H1 (cell line): ENCODE results near the gene CFAP20. TPM values are rescaled to one million over a fixed set of nuclear protein-coding genes. Genes with fewer than 3 reads are reported as not detected.
A peak's percentile ranks its signal among the peaks of the same experiment; 100 is the strongest.

Experiments used
- CTCF ChIA-PET: fragments of 300-600 bp; sonication (Branson Sonifier 250); formaldehyde crosslinking; loops from one replicate; lab custom pipeline; 2021; ENCODE audit not compliant: partially characterized antibody; lab: Charles Lee
- POLR2A ChIA-PET: fragments of 300-600 bp; sonication (Branson Sonifier 250); formaldehyde crosslinking; loops from one replicate; lab custom pipeline; 2021; ENCODE audit warnings: inconsistent platforms; ENCODE audit not compliant: partially characterized antibody; lab: Charles Lee
- DNase-seq, 2 experiments: peaks; one replicate each; pipeline versions ENCODE4 v3.0.0 to v3.0.0-alpha.2; 2010 to 2022; ENCODE audit warnings: low spot score in 2 of 2, low read depth in 1 of 2, mixed read lengths in 1 of 2
- FAIRE-seq: peaks from 2 replicates; lab custom pipeline; 2011; peaks lifted over from hg19 to GRCh38; lab: Jason Lieb, UNC
- H2AFZ ChIP-seq: 2 replicates; pipeline ENCODE4 v1.8.1; 2012; ENCODE audit warnings: low read length, inconsistent platforms
- H2AK5ac ChIP-seq: 2 replicates; pipeline ENCODE4 v1.6.1; 2013; ENCODE audit warnings: low read depth, low read length
- H2BK120ac ChIP-seq: replicated peaks from 2 replicates; pipeline ENCODE3; 2013; ENCODE audit warnings: low read depth, low read length, inconsistent platforms
- H2BK12ac ChIP-seq: 2 replicates; pipeline ENCODE4 v1.6.1; 2013; ENCODE audit warnings: low read depth, low read length
- H2BK15ac ChIP-seq: 2 replicates; pipeline ENCODE4 v1.6.1; 2013; ENCODE audit warnings: low read length
- H2BK20ac ChIP-seq: 2 replicates; pipeline ENCODE4 v1.6.1; 2013; ENCODE audit warnings: low read length
- H2BK5ac ChIP-seq: 2 replicates; pipeline ENCODE4 v1.6.1; 2013; ENCODE audit warnings: low read depth, low read length
- H3K14ac ChIP-seq: 2 replicates; pipeline ENCODE4 v1.6.1; 2013; ENCODE audit warnings: inconsistent platforms; ENCODE audit not compliant: insufficient read length
- H3K18ac ChIP-seq: 2 replicates; pipeline ENCODE4 v1.6.1; 2013; ENCODE audit warnings: low read length; ENCODE audit errors: extremely low read depth
- H3K23ac ChIP-seq: 2 replicates; pipeline ENCODE4 v1.6.1; 2013; ENCODE audit warnings: inconsistent platforms; ENCODE audit not compliant: insufficient read length
- H3K23me2 ChIP-seq: 2 replicates; pipeline ENCODE4 v1.6.1; 2013; ENCODE audit warnings: low read depth, low read length
- H3K27ac ChIP-seq: 2 replicates; pipeline ENCODE4 v1.6.1; 2011; ENCODE audit warnings: low read depth, low read length, inconsistent platforms
- H3K27me3 ChIP-seq, 4 experiments: replicated peaks in 1 of 4; 1 replicate in 1 of 4; 2 replicates in 3 of 4; pipeline versions ENCODE4 v1.6.1 to v1.8.1; 2011 to 2013; ENCODE audit warnings: low read length in 3 of 4, mild to moderate bottlenecking in 3 of 4, inconsistent platforms in 2 of 4, mixed read lengths in 2 of 4, moderate library complexity in 1 of 4; ENCODE audit not compliant: control insufficient read depth in 3 of 4, insufficient read depth in 3 of 4; ENCODE audit errors: extremely low read depth in 1 of 4
- H3K36me3 ChIP-seq, 4 experiments: 2 replicates each; pipeline versions ENCODE4 v1.6.1 to v1.8.1; 2011 to 2013; ENCODE audit warnings: mild to moderate bottlenecking in 4 of 4, low read length in 3 of 4, moderate library complexity in 2 of 4, control low read depth in 1 of 4, inconsistent platforms in 1 of 4; ENCODE audit not compliant: insufficient read depth in 4 of 4, control insufficient read depth in 2 of 4
- H3K4ac ChIP-seq: replicated peaks from 2 replicates; pipeline ENCODE3; 2013; ENCODE audit warnings: low read length, low read depth, mixed read lengths, inconsistent platforms; ENCODE audit not compliant: insufficient read length
- H3K4me1 ChIP-seq, 4 experiments: replicated peaks in 1 of 4; 1 replicate in 1 of 4; 2 replicates in 3 of 4; pipeline versions ENCODE4 v1.6.1 to v1.8.1; 2011 to 2013; ENCODE audit warnings: low read length in 3 of 4, inconsistent platforms in 2 of 4, mixed read lengths in 1 of 4; ENCODE audit not compliant: insufficient read depth in 4 of 4, control insufficient read depth in 3 of 4
- H3K4me2 ChIP-seq, 2 experiments: 2 replicates each; pipeline versions ENCODE4 v1.6.1 to v1.8.1; 2011 to 2013; ENCODE audit warnings: low read depth in 2 of 2, low read length in 2 of 2, control low read depth in 1 of 2, inconsistent platforms in 1 of 2, mild to moderate bottlenecking in 1 of 2; ENCODE audit not compliant: insufficient read depth in 1 of 2
- H3K4me3 ChIP-seq, 4 experiments: fragments of 200-600, 300-600 bp in 1 of 4; sonication (generic), shearing (Covaris generic), sonication (Bioruptor Twin) in 1 of 4; 2 replicates each; pipeline versions ENCODE4 v1.5.1 to v1.8.1; 2011 to 2016; ENCODE audit warnings: low read length in 4 of 4, low read depth in 3 of 4, control low read depth in 2 of 4, inconsistent platforms in 2 of 4, mild to moderate bottlenecking in 2 of 4, mixed read lengths in 1 of 4, moderate library complexity in 1 of 4; ENCODE audit not compliant: insufficient read depth in 2 of 4; ENCODE audit errors: extremely low read depth in 1 of 4
- H3K56ac ChIP-seq: replicated peaks from 2 replicates; pipeline ENCODE3; 2013; ENCODE audit warnings: low read depth, mild to moderate bottlenecking, mixed read lengths, low read length, inconsistent platforms; ENCODE audit not compliant: insufficient read length
- H3K79me1 ChIP-seq: 2 replicates; pipeline ENCODE4 v1.6.1; 2013; ENCODE audit warnings: low read depth, low read length, control low read depth
- H3K79me2 ChIP-seq, 2 experiments: 2 replicates each; pipeline versions ENCODE4 v1.6.1 to v1.8.1; 2012 to 2013; ENCODE audit warnings: low read length in 2 of 2, mild to moderate bottlenecking in 2 of 2, inconsistent platforms in 1 of 2; ENCODE audit not compliant: insufficient read depth in 2 of 2, control insufficient read depth in 1 of 2
- H3K9ac ChIP-seq, 4 experiments: replicated peaks in 1 of 4; 1 replicate in 1 of 4; 2 replicates in 3 of 4; pipeline versions ENCODE4 v1.6.1 to v1.8.1; 2011 to 2013; ENCODE audit warnings: low read depth in 3 of 4, low read length in 3 of 4, control low read depth in 2 of 4, mild to moderate bottlenecking in 2 of 4, moderate library complexity in 2 of 4, inconsistent platforms in 1 of 4; ENCODE audit errors: extremely low read depth in 1 of 4
- H3K9me3 ChIP-seq, 2 experiments: 2 replicates each; pipeline versions ENCODE4 v1.6.1 to v1.8.1; 2012 to 2013; ENCODE audit warnings: mild to moderate bottlenecking in 2 of 2, moderate library complexity in 2 of 2, control low read depth in 1 of 2, inconsistent platforms in 1 of 2, low read depth in 1 of 2, low read length in 1 of 2, mixed read lengths in 1 of 2; ENCODE audit not compliant: insufficient read depth in 2 of 2
- H4K20me1 ChIP-seq, 2 experiments: replicated peaks in 1 of 2; 2 replicates each; pipeline versions ENCODE3 to v1.8.1; 2011 to 2013; ENCODE audit warnings: inconsistent platforms in 2 of 2, low read length in 2 of 2, mild to moderate bottlenecking in 1 of 2; ENCODE audit not compliant: insufficient read depth in 2 of 2, control insufficient read depth in 1 of 2
- H4K5ac ChIP-seq: 2 replicates; pipeline ENCODE4 v1.6.1; 2013; ENCODE audit warnings: low read length, low read depth, mixed read lengths, inconsistent platforms; ENCODE audit not compliant: insufficient read length
- H4K8ac ChIP-seq: 2 replicates; pipeline ENCODE4 v1.8.0; 2013; ENCODE audit warnings: mild to moderate bottlenecking, moderate library complexity, low read length, inconsistent platforms; ENCODE audit not compliant: insufficient read depth; ENCODE audit errors: extremely low read depth
- H4K91ac ChIP-seq: replicated peaks from 2 replicates; pipeline ENCODE3; 2013; ENCODE audit warnings: low read length, mixed read lengths, inconsistent platforms; ENCODE audit not compliant: insufficient read length
- EP300 ChIP-seq, 2 experiments: IDR thresholded peaks; 1 replicate in 1 of 2; 2 replicates in 1 of 2; pipeline ENCODE4 v1.6.1; 2011 to 2012; ENCODE audit warnings: low read depth in 2 of 2, low read length in 2 of 2, mild to moderate bottlenecking in 2 of 2, borderline replicate concordance in 1 of 2, inconsistent platforms in 1 of 2, moderate library complexity in 1 of 2
- WGBS, 2 experiments: shearing (Covaris generic) in 1 of 2; methylation state at CpG; one replicate each; pipeline versions ENCODE4 v1.1.6 to v1.1.7; 2013 to 2015; ENCODE audit warnings: low lambda C conversion rate in 2 of 2, mixed read lengths in 2 of 2, inconsistent platforms in 1 of 2, low coverage in 1 of 2, missing lambda C conversion rate in 1 of 2; ENCODE audit not compliant: insufficient replicate concordance in 2 of 2, insufficient coverage in 1 of 2, insufficient read length in 1 of 2; ENCODE audit errors: extremely low coverage in 1 of 2, missing lambda C conversion rate in 1 of 2; 5-methylcytosine and 5-hydroxymethylcytosine counted together
- polyA plus RNA-seq, 7 experiments: library from polyadenylated mRNA; depleted of rRNA in 3 of 7; stranded (reverse) in 5 of 7; unstranded in 2 of 7; fragments of >200 nt in 5 of 7; fragments of 200-250 nt in 2 of 7; gene quantifications; 1 replicate in 5 of 7; 2 replicates in 1 of 7; 4 replicates in 1 of 7; pipeline versions ENCODE4 v1.2.1 to v1.2.3, GENCODE V29; 2011 to 2013; ENCODE audit warnings: missing spikeins in 2 of 7, mixed read lengths in 2 of 7
- total RNA-seq: library from RNA; stranded (reverse); fragmentation: NEBNext Ultra II Directional; extraction: Animal tissue kit (Norgen Biotek cat#: 25700); gene quantifications from 2 replicates; pipeline ENCODE4 v1.2.1, GENCODE V29; 2021

Gene CFAP20
- total and polyA plus RNA-seq, 2 of the 8 experiments (the other 6 are each of a cell fraction or from before 2014, with no cell fraction given), result 45.6 to 65.4 TPM

- no peak overlapping the region for H3K9ac ChIP-seq
- H3K23ac ChIP-seq, result no peak overlapping the region
- H3K4me2 ChIP-seq, result 0 out of 4 replicates have a peak overlapping the region, but pooled peaks of 1 of the 2 experiments have one; percentile 19
- DNase-seq (no peak), FAIRE-seq (no peak)
- H3K56ac ChIP-seq, result no peak overlapping the region
- H3K79me1 ChIP-seq, result no peaks in the 10 kb centered on the region
- H4K20me1 ChIP-seq, result no peaks in the 10 kb centered on the region
- peak overlapping the region; percentile 5; the same call in 1 of the 2 replicates for H2BK12ac ChIP-seq
- no peak overlapping the region for H2AK5ac ChIP-seq
- no peaks in the 10 kb centered on the region for H3K27me3 ChIP-seq
- no peaks in the 10 kb centered on the region for H3K23me2 ChIP-seq
- H3K14ac ChIP-seq, result no peak overlapping the region
- no peaks in the 10 kb centered on the region for H3K9me3 ChIP-seq
- H3K79me2 ChIP-seq, result no peaks in the 10 kb centered on the region
- POLR2A ChIA-PET, result interaction anchor here (1.0 to 4.7 kb wide), 4 partner anchors 9 to 19 kb away, joined by 3 to 27 read pairs (median 4); partner anchors contain the start of gene CFAP20
- no peak overlapping the region; the same call in 1 of the 2 replicates for H4K8ac ChIP-seq
- no peak overlapping the region for H4K91ac ChIP-seq
- no peak overlapping the region for H2BK20ac ChIP-seq
- no peak overlapping the region for H2AFZ ChIP-seq
- WGBS, 2 experiments, result 94% methylated on average over 2 of the region's 2 CpGs; no CpG with 5 or more reads in 1 of the 2 experiments
- CTCF ChIA-PET, result interaction anchor here (0.7 to 18.9 kb wide), 16 partner anchors 9 to 99 kb away, joined by 3 to 235 read pairs (median 4); partner anchors contain the start of gene MMP15
- no peak overlapping the region for H2BK120ac ChIP-seq
- no peak overlapping the region for H3K18ac ChIP-seq
- H3K27ac ChIP-seq, result no peak overlapping the region
- no peak overlapping the region for H3K4ac ChIP-seq
- no peak overlapping the region for H4K5ac ChIP-seq
- peaks cover 9 to 21% (median 13%) of the 10 kb centered on the region in 4 experiments for H3K36me3 ChIP-seq
- peaks cover 9 to 24% (median 21%) of the 10 kb centered on the region in 4 experiments for H3K4me1 ChIP-seq
- no peak overlapping the region for H2BK15ac ChIP-seq
- H2BK5ac ChIP-seq, result no peak overlapping the region
- H3K4me3 ChIP-seq, result no peak overlapping the region
- no peak for TF ChIP-seq EP300 (IDR thresholded peaks at IDR 0.05; ENCODE audit: borderline replicate concordance in 1 of 2, low read depth in 2 of 2, low read length in 2 of 2)
Measured at GRCh38 chr16:58109881-58110280, 19.3 kb downstream of the CFAP20 start.
